Fibroblast of skin of right biceps (primary cell): ENCODE measurements around the gene MARVELD2.
"Not testable (repeated sequence)": the region's sequence is repeated elsewhere in the genome, so short reads cannot be mapped to it uniquely, and the experiment has no call there.

Experiments
- DNase-seq: peaks from one replicate; pipeline ENCODE4 v3.0.0-alpha.2; 2013

Gene MARVELD2, protein sequence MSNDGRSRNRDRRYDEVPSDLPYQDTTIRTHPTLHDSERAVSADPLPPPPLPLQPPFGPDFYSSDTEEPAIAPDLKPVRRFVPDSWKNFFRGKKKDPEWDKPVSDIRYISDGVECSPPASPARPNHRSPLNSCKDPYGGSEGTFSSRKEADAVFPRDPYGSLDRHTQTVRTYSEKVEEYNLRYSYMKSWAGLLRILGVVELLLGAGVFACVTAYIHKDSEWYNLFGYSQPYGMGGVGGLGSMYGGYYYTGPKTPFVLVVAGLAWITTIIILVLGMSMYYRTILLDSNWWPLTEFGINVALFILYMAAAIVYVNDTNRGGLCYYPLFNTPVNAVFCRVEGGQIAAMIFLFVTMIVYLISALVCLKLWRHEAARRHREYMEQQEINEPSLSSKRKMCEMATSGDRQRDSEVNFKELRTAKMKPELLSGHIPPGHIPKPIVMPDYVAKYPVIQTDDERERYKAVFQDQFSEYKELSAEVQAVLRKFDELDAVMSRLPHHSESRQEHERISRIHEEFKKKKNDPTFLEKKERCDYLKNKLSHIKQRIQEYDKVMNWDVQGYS

DNA sequence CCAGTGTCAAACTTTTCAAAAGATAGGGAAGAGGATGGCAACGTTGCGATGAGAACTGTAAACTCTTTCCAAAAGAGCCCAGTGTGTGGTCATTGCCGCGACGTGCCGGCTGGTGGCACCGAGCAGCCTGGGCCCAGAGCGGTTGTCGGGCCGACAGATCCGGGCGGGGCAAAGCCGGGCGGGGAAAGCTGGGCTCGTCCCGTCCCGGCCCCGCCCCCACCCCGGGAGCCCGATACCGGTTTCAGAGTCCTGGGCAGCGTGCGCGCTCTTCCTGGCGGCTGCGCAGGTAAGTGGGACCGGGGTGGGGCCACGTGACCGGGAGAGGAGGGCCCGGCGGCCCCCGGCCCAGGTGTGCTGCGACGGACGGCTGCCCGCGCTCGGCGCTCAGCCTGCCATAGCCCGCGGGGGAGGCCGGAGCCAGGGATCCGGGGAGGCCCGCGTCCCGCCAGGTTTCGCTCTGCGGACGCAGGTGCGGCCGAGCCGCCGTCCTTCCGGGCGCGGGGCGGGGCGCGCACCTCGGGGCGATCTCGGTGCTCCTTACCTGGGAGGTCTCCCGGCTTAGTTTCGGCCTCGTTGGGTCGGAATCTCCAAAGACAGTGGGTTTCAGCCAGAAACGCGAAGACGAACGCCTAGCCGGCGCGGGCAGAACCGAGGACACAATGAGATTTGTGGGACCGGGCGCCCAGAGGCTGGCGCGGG, at the start of gene MARVELD2:
Gene MARVELD2 (plus strand): TSS at position 232 of the 699 bp plus-strand sequence. CDS start 4,270 bp downstream, outside the sequence.
- DNase-seq = peak; percentile 26

DNA sequence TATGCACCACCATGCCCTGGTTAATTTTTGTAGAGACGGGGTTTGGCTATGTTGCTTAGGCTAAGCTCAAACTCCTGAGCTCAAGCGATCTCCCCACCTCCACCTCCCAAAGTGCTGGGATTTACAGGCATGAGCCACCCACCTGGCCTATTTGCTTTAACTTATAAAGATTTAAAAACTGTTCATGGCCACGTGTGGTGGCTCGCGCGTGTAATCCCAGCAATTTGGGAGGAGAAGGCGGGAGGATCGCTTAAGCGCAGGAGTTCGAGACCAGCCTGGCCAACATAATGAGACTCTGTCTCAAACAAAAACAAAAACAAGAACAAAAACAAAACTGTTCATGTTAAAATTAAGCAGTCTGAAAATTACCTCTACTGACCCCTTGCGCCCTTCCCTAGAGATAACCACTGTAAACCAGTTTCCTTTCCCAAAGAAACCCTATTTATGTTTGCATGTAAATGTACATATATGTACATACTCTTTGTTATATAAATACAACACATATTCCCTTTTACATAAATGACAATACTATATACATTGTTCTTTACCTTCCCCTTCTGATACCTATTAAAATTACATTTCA, 47.1 kb upstream of the MARVELD2 start:
- DNase-seq = no peak

DNA sequence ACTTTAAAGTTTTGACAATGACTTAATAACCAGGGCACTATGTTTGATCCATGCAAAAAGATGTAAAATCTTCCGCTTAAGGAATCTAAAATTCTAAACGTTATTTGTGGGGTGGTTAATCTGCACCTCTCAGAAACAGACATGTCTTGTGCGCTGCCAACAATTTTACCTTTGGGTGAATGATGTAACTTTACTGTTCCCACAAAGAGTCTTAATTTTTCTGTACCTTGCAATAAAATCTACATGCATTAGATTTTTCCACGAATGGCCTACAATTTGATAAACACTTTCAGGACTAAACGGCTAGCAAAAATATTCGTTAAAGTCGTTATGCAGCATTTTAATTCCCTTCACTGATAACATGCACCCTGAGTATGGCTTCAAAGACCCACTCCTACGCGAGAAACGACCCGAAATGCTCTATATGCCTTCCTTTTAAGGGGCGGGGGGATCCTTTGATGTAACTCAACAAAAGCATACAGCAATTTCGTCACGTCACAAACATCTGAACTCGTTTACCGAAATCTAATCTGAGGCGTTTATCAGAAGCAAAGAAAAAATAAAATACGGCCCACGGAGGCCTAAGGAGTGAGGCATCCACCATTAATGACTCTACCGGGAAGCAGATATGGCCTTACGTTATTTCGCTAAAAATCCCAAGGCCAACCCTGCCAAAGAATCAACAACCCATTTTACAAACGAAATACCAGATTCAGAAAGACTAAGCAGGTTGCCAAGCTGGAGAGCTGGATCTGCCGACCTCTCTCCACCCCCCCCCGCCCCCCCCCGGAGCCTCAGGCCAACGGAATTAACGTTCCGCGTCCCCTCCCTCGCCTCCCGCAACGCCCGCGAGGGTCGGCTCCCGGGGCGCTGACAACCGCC, 46.2 kb upstream of the MARVELD2 start:
- DNase-seq = no peak

DNA sequence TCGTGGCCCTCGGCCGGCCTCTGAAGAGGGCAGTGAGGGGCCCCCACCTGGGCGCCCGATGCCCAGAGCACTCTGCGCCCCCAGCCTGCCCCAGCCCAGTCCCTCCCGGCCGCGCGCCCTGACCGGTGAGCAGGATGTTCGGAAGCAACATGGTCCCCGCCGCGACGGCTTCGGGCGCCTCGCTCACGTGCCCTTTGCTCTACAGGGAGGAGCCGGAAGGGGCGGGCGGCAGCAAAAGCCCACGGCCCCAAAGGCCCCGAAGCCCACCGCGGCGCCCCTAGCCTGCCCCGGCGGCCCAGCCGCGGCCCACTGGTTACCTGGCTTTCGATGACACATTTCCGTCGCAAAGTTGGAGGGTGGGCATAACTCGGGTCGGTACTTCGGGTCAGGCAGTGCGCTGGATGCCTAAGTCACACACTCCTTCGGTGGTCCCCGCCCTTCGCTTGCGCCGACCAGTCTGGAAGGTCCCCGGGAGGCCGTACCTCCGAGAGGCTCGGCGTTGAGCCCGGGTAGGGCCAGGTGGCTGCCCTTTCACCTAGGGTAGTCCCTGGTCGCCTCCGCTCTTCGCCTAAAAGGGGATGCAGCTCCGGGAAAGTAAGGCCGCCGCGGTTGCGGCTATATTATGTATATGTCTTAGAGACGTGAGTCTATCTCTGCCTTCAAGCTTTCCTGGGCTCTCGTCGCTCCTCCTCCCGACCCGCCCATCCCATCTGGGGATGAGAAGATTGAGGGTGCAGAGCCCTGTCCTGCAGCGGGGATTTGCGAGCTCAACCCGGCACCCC, 45.4 kb upstream of the MARVELD2 start, which contains the start of the genes AK6, RAD17 and TAF9:
Gene AK6 (minus strand): TSS at position 181 of the 782 bp plus-strand sequence. CDS start 30 bp downstream, at position 151.
Gene RAD17 (plus strand): TSS at position 479 of the 782 bp plus-strand sequence. CDS start 2,391 bp downstream, outside the sequence.
Gene TAF9 (minus strand): TSS at position 181 of the 782 bp plus-strand sequence. CDS start 3,783 bp downstream, outside the sequence.
- DNase-seq = peak; percentile 91

DNA sequence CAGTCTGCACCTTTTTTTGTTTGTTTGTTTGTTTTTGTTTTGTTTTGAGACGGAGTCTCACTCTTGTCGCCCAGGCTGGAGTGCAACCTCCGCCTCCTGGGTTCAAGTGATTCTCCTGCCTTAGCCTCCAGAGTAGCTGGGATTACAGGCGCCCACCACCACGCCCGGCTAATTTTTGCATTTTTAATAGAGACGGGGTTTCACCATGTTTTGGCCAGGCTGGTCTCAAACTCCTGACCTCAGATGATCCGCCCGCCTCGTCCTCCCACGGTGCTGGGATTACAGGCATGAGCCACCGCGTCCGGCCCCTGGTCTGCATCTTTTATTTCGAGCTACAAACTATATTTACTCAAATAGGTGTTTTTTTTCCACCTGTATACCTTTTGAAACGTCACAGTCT, 44.6 kb upstream of the MARVELD2 start:
- DNase-seq = not testable (repeated sequence)

DNA sequence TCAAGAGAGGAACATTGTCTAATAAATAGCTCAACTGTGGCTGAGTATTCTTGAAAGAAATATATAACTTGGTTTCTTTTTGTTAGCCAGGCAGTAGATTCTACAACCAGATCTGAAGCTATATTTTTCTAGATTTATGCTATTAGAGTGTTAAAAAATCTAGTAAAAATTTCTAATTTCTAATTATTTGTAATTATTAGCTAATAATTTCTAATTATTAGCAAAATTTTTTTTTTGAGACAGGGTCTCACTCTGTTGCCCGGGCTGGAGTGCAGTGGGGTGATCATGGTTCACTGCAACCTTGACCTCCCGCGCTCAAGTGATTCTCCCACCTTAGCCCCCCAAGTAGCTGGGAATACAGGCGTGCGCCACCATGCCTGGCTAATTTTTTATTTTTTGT, 42.5 kb upstream of the MARVELD2 start:
- no peak for DNase-seq

DNA sequence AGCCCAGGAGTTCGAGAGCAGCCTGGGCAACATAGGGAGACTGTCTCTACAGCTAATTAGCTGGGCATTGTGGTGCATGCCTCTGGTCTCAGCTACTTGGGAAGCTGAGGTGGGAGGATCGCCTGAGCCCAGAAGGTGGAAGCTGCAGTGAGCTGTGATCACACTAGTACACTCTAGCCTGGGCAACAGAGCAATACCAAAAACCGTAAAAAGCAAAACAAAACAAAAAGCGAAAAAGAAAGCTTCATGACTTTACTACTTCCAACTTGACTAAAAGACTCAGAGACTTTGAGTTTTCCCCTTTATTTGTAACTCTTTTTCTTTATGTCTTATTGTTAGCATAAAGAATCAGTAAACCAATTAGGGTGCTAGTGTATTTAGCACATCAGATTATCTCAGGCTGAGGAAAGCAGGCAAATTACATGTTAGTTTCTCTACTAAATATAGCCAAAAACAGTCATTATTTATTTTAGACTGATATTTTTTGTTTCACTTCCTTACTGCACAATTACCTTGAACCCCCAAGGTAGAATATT, 39.9 kb upstream of the MARVELD2 start:
- DNase-seq = no peak

DNA sequence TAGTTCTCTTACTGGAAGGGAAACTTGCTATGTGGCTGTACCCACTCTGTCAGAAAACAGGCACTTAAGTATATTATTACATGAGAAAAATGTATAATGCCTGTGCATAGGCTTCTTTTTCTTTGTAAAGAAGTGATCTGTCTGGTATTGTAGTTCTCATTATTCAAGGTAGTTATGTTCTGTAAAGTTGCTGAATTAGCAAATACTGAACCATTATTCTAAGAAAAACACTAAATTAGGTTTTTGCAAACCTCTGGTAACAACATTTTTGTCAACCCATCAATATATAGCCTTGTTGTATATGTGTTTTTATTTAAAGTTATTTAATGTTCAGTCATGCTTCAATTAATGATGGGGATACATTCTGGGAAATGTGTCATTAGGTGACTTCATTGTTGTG, 36.5 kb upstream of the MARVELD2 start:
- DNase-seq = no peak

DNA sequence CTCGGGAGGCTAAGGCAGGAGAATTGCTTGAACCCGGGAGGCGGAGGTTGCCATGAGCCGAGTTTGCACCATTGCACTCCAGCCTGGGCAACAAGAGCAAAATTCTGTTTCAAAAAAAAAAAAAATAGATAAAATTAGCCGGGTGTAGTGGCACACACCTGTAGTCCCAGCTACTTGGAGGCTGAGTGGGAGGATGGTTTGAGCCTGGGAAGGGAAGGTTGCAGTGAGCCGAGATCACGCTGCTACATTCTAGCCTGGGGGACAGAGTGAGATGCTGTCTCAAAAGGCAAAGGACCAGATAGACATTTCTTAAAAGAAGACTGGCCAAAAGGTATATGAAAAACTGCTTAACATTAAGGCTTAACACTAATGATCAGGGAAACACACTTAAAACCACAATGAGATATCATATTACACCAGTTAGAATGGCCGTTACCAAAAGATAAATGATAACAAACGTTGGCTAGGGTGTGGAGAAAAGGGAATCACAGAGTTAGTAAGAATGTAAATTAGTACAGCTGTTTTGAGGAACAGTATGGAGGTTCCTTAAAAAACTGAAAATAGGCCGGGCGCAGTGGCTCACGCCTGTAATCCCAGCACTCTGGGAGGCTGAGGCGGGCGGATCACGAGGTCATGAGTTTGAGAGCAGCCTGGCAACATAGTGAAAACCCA, 10.1 kb upstream of the MARVELD2 start:
- DNase-seq = no peak

DNA sequence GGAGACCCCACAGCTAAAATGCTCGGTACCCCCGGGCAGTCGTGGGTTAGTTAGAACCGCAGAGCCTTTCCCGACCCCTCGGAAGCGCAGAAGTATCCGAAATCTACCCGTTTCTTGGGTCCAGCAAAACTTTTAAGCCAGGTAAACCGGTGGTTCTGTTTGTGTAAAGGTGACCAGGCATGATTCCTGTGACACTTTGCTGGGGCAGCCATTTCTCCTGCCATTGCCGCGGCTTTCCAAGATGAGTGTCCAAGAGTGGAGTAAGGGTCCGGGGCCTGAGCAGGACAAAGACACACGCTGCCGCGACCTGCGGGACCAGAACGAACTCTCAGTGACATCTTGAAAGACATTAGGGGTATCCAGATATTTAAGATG, 655 bp downstream of the MARVELD2 start:
- DNase-seq = no peak

DNA sequence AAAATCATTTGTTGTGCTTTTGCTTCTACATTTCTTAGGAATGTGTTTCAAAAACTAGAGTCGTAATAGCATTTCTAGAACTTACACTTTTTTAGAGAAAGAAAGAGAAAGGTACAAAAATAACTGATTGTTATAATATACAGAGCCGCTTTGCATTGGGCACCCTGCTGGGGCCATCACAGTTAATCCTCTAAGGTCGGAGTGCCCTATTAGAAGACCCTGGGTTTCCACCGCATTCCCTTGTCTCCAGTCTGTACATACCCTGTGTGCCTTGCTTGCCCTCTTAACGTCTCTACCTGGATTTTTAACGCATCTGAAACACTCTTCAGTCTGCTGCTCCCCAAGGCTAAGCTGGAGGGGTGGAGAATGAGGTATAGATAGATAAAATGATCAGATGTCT, 1.3 kb downstream of the MARVELD2 start:
- DNase-seq = no peak

DNA sequence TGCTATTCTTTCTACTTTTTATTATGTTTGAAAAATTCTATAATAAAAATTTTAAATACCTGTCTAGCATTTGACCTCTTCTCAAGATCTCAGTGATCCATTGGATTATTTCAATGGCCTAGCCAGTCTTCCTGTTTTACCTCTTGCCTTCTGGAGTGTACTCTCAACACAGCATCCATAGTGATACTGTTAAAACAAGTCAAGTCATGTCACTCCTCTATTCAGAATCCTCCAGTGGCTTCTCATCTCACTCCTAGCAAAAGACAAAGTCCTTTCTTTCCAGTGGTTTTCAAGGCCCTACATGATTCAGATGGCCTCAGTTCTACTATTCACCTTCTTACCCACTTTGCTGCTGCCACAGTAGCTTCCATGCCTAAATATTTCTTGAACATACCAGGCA, 1.8 kb downstream of the MARVELD2 start:
- DNase-seq = no peak

DNA sequence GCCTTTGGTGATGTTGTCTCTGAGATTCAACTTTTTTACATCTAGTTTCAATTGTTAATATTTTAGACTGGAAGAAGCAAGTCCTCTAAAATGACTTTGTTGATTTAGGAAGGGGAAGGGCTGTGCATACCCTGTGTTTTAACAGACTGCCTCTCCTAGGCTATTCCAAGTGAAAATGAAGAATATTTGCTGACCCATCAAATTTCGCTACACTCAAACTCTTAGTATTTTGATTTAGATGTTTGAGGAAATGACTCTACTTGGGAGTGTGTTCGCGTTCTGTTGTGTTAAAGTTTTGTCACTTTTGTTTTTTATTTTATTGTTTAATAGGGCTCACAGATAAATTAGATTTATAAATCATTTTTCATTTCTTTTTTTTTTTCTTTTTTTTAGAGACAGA, 3.6 kb downstream of the MARVELD2 start:
- no peak for DNase-seq

DNA sequence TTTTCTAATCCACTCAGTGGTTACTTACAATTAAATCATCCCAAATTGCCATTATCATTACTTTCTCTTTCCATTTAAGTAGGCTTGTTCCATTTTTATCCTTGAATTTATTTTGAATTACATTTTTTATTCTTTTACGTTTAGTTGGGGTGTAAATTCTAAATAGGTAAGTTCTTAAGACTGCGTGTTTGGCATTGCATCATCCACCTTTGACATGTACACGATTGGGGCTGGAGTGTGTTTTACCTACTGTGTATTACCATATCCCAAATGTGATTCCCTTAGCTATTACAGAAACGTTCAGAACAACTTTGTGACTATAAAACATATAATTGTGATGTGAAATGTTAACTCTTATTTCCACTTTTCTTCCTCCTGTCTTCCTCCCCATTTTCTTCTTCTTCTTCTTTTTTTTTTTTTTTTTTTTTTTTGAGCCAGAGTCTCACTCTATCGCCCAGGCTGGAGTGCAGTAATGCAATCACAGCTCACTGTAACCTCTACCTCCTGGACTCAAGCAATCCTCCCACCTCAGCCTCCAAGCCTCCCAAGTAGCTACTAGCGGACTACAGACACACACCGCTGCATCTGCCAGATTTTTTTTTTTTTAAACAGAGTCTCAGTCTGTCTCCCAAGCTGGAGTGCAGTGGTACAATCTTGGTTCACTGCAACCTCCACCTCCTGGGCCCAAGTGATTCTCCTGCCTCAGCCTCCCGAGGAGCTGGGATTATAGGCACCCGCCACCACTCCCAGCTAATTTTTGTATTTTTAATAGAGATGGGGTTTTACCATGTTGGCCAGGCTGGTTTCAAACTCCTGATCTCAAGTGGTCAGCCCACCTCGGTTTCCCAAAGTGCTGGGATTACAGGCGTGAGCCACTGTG, 16.7 kb downstream of the MARVELD2 start:
- no peak for DNase-seq

DNA sequence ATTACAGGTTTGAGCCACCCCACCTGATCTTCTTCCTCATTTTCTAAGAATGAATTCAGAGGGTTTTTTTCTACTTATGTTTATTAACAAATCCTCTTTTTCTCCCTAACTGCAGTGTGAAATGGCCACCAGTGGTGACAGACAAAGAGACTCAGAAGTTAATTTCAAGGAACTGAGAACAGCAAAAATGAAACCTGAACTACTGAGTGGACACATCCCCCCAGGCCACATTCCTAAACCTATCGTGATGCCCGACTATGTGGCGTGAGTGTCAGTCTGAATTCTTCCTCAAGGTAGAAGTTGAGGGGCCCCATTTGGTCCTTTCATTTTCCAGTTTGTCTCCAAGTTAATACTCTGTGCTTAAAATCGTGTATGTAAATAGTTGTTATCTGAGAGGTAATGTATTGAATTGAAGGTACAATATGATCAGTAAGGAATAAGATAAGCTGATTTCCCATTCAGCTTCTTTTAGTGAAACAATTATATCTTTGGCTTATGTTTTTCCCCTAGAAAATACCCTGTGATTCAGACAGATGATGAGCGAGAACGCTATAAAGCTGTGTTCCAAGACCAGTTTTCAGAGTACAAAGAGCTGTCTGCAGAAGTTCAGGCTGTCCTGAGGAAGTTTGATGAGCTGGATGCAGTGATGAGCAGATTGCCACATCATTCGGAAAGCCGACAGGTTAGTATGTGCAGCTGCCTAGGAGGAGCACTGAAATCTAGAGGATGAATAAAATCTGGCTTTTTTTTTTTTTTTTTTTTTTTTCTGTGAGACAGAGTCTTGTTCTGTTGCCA, 17.7 kb downstream of the MARVELD2 start:
- DNase-seq = no peak

DNA sequence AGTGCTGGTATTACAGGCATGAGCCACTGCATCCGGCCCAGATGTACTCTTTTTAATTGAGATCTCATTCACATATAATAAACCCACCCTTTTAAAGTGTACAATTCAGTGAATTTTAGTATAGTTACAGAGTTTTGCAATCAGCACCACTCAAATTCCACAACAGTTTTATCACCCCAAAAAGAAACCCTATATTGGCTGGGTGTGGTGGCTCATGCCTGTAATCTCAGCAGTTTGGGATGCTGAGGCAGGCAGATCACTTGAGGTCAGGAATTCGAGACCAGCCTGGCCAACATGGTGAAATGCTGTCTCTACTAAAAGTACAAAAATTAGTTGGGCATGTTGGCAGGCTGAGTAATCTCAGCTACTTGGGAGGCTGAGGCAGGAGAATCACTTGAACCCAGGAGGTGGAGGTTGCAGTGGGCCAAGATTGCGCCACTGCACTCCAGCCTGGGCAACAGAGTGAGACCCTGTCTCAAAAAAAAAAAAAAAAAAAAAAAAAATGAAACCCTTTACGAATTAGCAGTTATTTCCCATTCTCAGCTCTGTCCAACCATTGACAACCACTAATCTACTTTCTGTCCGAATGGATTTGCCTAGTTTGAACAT, 20.5 kb downstream of the MARVELD2 start:
- DNase-seq = peak; percentile 8

DNA sequence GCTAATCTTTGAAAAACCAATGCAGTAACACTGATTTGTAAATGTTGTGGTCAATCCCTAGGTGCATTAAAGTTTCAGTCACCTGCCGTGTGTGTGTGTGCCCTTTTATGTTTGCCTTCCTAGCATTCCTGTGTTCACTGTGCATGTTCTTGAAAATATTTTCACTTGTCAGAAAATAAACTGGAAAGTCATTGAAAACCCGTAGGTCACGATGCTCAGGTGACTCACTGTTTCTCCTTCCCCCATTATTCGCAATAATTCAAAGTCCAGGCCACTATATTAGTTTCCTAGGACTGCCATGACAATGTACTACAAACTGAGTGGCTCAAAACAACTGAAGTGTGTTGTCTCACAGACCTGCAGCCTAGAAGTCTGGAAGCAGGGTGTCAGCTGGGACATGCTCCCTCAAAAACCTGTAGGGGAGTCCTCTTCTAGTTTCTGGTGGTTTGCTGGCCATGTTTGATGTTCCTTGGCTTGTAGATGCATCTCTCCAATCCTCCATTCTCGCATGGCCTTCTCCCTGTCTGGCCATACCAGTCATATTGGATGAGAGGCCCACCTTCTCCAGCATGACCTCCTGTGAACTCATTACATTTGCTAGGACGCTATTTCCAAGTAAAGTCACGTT, 29.3 kb downstream of the MARVELD2 start:
- DNase-seq = no peak

DNA sequence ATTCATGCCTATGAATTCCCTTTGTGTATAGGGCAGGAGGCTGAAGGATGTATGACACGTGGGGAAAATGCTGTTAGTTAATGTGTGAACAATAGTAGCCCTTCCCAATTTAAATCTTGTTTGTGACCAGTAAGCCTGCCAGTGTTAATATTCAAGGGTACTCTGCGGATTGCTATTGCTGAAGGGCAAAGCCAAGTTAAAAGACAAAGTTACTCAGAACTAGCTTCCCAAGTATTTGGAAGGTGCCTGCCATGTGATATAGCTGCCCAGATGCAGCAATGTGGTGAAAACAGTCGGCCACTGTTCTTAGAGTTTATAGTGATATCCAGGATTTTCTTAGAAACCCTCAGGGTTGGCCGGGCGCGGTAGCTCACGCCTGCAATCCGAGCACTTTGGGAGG, 34.6 kb downstream of the MARVELD2 start:
- DNase-seq = no peak
